GM12873 (cell line): ENCODE measurements around the gene FARP1.

ENCODE experiments used
- CTCF ChIP-seq: IDR thresholded peaks from 2 replicates; pipeline ENCODE4 v1.5.1; 2012; ENCODE audit warnings: low read depth, mild to moderate bottlenecking, moderate library complexity, low read length, control low read depth; ENCODE audit not compliant: insufficient read depth; ENCODE audit errors: missing control alignments

Gene FARP1

GRCh38 chr13:98176777-98177608 is 34.1 kb downstream of the FARP1 start, which contains the start of gene RNF113B:
Gene RNF113B (minus strand): TSS chr13:98177269. CDS start chr13:98177236, 33 bp downstream.
- no peak for TF ChIP-seq CTCF

- TF ChIP-seq CTCF = no peak
Observed at GRCh38 chr13:98180092-98180491, 37.2 kb downstream of the FARP1 start.

GRCh38 chr13:98181111-98181815 is 38.4 kb downstream of the FARP1 start:
- no peak for TF ChIP-seq CTCF

GRCh38 chr13:98182153-98182552 is 39.3 kb downstream of the FARP1 start:
- no peak for TF ChIP-seq CTCF

GRCh38 chr13:98182589-98182988 is 39.7 kb downstream of the FARP1 start:
- no peak for TF ChIP-seq CTCF

GRCh38 chr13:98184792-98185191 is 41.9 kb downstream of the FARP1 start:
- TF ChIP-seq CTCF = no peak
